ENCODE results near the gene FGF1. TPM values are rescaled to one million over a fixed set of nuclear protein-coding genes. Genes with fewer than 3 reads are reported as not detected.

The FGF1 gene
- total RNA-seq, 1 donor from 2014 or later = 1.8 TPM

- Histone ChIP-seq H3K9me3 (no peaks in the 10 kb centered on the region), H3K4me3 (no peak overlapping the region), H3K4me1 (peaks cover 25% of the 10 kb centered on the region), H3K36me3 (no peaks in the 10 kb centered on the region), H3K27me3 (no peaks in the 10 kb centered on the region), H3K27ac (no peak overlapping the region)
- no peak for DNase-seq
- TF ChIP-seq, protein P1, sequence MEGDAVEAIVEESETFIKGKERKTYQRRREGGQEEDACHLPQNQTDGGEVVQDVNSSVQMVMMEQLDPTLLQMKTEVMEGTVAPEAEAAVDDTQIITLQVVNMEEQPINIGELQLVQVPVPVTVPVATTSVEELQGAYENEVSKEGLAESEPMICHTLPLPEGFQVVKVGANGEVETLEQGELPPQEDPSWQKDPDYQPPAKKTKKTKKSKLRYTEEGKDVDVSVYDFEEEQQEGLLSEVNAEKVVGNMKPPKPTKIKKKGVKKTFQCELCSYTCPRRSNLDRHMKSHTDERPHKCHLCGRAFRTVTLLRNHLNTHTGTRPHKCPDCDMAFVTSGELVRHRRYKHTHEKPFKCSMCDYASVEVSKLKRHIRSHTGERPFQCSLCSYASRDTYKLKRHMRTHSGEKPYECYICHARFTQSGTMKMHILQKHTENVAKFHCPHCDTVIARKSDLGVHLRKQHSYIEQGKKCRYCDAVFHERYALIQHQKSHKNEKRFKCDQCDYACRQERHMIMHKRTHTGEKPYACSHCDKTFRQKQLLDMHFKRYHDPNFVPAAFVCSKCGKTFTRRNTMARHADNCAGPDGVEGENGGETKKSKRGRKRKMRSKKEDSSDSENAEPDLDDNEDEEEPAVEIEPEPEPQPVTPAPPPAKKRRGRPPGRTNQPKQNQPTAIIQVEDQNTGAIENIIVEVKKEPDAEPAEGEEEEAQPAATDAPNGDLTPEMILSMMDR (IDR thresholded peaks at IDR 0.05) = no peak
- intact Hi-C loops (cut with DNase I) = no loop called here
- no peak for ATAC-seq
These were observed 8.4 kb upstream of the FGF1 start for GRCh38 chr5:142694092-142694856.

- Histone ChIP-seq H3K36me3 (no peaks in the 10 kb centered on the region), H3K4me3 (no peak overlapping the region), H3K27me3 (no peaks in the 10 kb centered on the region), H3K27ac (no peak overlapping the region), H3K9me3 (no peaks in the 10 kb centered on the region), H3K4me1 (peaks cover 8% of the 10 kb centered on the region)
- TF ChIP-seq, protein P1 (IDR thresholded peaks at IDR 0.05) = no peak
- no peak for DNase-seq
- intact Hi-C loops (cut with DNase I) = no loop called here
- ATAC-seq = peak; percentile 84
These were observed 6.5 kb upstream of the FGF1 start for GRCh38 chr5:142692321-142692894.

DNA sequence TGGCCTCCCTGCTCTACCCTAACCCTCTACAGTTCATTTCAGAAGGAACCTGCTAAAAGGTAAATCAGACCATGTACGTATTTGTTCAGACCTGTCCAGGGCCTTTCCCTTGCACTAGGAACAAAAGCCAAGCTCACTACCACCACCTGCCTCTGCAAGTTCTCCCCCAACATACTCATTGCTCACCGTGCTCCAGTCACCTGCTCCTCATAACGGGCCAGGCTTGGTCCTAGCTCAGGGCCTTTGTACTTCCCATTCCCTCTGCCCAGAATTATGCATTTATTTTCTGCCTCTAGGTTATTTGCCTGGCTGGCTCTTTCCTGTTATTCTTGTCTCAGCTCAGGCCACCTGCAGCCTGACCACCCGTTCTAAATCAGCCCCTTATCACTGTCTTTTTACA lies 4.8 kb upstream of the FGF1 start:
- TF ChIP-seq, protein P1 (IDR thresholded peaks at IDR 0.05) = no peak
- Histone ChIP-seq H3K4me1 (no peaks in the 10 kb centered on the region), H3K36me3 (no peaks in the 10 kb centered on the region), H3K27me3 (no peaks in the 10 kb centered on the region), H3K9me3 (no peaks in the 10 kb centered on the region), H3K27ac (no peak overlapping the region), H3K4me3 (no peak overlapping the region)
- intact Hi-C loops (cut with DNase I) = no loop called here
- DNase-seq (no peak), ATAC-seq (no peak)

- Histone ChIP-seq H3K27me3 (no peaks in the 10 kb centered on the region), H3K9me3 (no peaks in the 10 kb centered on the region), H3K4me1 (peaks cover 4% of the 10 kb centered on the region), H3K4me3 (no peak overlapping the region), H3K27ac (no peak overlapping the region), H3K36me3 (no peaks in the 10 kb centered on the region)
- TF ChIP-seq, protein P1 (IDR thresholded peaks at IDR 0.05) = no peak
- DNase-seq (no peak), ATAC-seq (no peak)
- intact Hi-C loops (cut with DNase I) = no loop called here
These were observed 3.2 kb upstream of the FGF1 start for GRCh38 chr5:142689081-142689480.

GRCh38 chr5:142688281-142688989 lies 2.5 kb upstream of the FGF1 start:
- Histone ChIP-seq H3K9me3 (no peaks in the 10 kb centered on the region), H3K27ac (no peak overlapping the region), H3K36me3 (no peaks in the 10 kb centered on the region), H3K4me1 (peaks cover 4% of the 10 kb centered on the region), H3K4me3 (no peak overlapping the region), H3K27me3 (no peaks in the 10 kb centered on the region)
- DNase-seq (no peak), ATAC-seq (no peak)
- intact Hi-C loops (cut with DNase I) = no loop called here
- TF ChIP-seq, protein P1 (IDR thresholded peaks at IDR 0.05) = no peak
